ENCODE results near the gene CFAP58.

Gene CFAP58

GRCh38 chr10:104322416-104322782 lies 31.2 kb upstream of the CFAP58 start:
- no peak for DNase-seq (ENCODE audit: low read depth in 2 of 2)

DNA sequence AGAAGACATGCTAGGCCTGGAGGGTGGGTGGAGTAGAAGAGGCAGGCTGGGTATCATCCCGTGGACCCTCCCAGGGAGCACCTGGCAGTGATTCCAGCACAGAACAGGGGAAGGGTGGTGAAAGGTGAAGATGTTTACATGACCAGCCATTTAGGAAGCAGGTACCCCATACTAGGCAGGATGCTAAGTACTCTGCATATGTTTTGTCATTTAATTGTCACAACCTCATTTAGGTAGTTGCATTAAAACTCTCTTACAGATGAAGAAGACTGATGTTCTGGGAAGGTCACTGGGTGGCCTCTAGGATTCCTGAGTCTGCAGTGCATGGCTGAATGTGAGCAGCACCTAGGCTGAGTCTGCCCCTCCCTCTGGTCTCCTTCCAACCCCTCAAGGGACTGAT lies 30.5 kb upstream of the CFAP58 start:
- no peak for DNase-seq (ENCODE audit: low read depth in 2 of 2)

- no peak for DNase-seq (ENCODE audit: low read depth in 2 of 2)
These were observed 29.9 kb upstream of the CFAP58 start for GRCh38 chr10:104323760-104324201.

GRCh38 chr10:104324221-104324686 lies 29.4 kb upstream of the CFAP58 start:
- DNase-seq (ENCODE audit: low read depth in 2 of 2), result no peak

GRCh38 chr10:104324931-104325330 lies 28.7 kb upstream of the CFAP58 start:
- DNase-seq (ENCODE audit: low read depth in 2 of 2), result no peak

DNA sequence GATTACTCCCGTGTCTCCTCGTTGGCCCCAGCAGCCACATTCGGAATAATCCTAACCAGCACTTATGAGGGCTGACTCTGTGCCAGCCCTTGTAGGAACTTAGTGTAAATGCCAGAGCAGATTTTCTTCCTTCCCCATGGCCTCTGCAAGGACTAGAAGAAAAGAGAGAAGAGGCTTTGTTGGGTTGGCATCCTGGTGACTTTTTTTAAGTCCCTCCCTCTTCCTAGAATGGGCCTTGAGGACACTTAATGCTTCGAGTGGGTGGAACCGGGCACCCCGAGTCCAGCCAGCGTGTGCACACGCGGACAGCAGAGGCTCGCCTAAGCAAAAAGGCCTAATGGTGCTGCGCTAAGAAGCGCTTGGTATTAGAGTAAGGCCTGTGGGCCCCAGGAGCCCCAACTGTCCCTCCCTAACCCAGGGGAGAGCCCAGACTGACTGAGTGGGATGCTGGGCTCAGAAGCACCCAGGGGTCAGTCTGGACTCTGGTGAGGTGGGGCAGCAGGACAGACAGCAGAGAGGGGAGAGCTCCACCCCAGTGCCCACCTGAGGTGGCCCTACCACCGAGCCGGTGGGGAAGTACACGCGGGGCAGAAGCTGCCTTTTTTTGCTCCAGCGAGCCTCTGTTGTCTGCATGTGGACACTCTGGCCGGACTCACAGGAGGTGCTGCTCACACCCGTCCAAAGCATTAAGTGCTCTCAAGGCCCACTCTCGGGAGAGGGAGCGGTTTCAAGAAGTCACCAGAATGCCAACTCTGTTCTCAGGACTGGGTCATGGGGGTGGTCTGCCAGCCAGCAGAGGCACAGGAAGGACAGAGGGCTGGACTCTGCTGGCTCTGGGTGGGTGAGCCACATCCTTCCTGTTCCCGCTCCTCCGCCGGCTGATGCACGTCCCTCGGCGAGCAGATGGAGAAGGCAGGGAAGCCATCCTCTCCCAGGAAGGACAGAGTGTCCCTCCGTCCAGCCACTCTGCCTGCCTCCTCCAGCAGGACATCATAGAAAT lies 27.9 kb upstream of the CFAP58 start:
- no peak for DNase-seq (ENCODE audit: low read depth in 2 of 2)

DNA sequence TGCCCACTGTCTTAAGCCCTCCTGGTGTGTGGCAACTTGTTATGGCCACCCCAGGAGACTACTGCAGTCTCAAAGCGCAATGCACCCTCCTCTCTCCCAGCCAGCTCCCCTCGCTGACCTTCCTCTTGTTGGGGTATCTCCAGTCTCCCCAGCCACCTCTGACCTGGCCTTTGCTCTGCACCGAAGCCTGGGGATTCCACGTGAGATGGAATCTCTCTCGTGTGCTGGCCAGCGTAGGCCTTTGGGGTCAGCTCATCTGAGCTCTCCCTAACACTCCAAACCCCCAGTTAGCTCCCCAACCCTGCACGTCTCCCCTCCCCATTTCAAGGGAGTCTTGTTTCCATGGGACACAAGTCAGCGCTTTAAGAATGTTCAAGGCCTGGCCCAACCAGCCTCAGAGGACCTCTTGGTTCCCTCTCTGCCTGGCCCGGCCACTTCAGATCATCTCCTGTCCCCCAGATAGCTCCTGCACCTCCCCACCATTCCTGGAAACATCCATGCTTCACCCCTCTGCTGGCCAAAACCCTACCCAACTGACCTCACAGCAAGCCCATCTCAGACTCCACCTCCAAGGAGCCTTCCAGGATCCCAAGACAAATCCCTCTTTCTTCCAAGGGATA lies 26.5 kb upstream of the CFAP58 start:
- no peak for DNase-seq (ENCODE audit: low read depth in 2 of 2)

DNA sequence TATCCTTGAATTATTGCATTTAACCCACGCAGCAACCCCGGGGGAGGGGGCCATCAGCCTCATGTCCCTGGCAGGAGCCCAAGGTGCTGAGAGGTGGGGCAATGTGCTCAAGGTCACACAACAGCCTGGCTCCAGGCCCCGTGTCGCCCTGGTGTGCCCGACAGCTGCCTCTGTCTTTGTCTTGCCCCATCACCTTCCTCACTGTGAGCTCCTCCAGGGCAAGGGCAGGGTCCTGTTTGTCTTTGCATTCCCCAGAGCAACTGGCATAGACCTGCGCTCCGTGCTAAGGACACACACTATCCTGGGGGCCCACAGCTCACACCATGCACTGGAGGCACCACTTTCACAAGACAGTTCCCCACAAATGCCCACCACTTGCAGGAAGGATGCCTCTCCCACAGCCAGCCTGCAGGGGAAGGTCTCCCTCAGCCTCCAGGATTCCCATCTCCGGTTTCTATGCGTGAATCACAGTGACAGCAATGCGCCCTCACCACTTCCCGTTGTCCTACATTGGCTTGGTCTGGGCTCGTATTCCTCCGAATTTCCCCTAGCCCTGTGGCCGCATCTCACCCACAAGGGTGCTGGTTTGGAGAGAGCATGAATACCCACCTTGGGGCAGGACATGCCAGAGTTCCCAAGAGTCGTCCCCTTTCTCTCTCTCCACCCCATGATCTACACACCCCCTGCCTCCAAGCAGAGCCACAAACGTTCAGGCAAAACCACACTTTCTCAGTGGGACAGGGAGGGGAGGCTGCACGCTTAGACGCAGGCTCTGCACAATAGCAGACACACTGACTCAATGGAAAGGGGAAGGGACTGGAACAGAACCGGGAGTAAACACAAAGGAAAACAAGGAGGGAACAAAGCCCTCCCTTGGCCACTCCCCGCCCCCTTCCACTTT lies 25.6 kb upstream of the CFAP58 start:
- DNase-seq (ENCODE audit: low read depth in 2 of 2), result no peak

- no peak for DNase-seq (ENCODE audit: low read depth in 2 of 2)
These were observed 25.1 kb upstream of the CFAP58 start for GRCh38 chr10:104328646-104328895.

DNA sequence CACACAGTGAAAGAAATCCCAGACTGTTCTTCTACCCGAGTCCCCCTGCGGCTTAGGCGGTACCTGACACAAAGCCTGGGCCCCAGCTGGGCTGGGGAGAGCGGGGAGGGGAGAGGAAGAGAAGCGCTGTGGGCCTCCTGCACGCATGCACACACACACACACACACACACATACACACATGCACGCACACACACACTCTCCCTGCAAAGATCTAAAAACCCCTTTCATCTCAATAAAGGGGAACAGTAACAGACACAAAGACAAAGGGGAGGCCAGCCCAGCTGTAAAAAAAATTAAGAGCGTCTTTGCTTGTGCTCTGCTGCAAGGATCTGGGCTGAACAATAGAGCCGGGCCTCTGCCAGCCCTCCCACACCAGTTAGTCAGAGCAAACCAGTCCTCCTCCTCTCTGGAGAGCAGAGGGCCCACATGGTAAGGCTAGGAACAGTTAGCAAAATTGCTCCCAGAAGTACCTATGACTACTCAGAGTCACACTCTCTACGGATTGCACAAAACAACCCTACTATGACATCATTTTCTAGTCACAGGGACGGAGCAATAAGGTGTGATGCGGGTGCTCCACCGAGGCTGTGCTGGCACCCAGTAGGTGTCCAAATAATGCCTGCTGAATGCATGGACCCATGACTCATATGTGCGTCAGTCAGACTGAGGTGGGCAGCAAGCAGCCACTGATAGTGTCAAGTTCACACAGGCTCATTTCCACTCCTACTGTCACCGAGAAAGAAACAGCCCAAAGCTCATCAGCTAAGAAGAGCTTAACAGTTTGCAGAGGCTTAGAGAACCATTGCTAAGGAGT lies 24.5 kb upstream of the CFAP58 start:
- DNase-seq (ENCODE audit: low read depth in 2 of 2), result peak; percentile 56 to 78

- DNase-seq (ENCODE audit: low read depth in 2 of 2), result no peak
These were observed 23.9 kb upstream of the CFAP58 start for GRCh38 chr10:104329735-104330134.

DNA sequence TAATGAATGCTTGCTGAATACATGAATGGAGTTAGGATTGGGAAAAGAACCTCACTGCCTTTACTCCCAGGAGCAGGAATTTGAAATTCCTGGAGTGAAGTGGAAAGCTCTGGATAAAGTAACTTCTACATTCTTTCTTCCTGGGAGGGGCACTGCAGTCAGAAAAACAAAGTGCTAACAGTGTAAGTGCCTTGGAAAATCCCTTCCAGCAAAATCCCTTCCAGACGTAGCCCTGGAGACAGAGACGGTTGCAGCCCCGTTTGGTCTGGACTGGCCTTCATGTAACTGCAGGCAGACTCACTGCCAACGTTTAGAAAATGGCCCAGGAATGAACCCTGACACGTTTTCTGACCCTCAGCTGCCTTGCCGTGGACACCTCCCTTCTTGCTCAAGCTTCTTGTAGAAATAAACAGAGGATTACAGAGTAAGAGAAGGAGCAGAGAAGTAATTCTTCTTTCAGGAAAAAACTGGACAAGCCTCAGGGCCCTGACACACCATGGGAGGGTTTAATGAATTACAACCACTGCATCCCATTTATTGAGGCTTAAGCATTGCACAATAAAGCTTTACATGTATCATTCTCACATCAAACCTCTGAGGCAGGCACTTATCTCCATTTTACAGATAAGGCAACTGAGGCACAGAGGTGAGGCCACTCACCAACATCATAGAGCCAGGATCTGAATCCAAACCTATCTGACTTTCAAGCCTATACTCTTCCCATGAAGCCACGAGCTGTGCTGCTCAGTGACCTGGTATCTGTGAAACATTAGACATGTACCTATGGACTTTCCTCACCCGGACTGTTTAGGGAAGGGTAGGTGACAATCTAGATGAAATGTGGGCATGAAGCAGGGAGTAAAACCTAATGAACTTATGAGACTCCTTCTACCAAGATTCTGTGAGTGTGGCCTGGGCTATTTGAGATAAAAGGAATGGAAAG lies 23.2 kb upstream of the CFAP58 start:
- DNase-seq (ENCODE audit: low read depth in 2 of 2), result no peak

DNA sequence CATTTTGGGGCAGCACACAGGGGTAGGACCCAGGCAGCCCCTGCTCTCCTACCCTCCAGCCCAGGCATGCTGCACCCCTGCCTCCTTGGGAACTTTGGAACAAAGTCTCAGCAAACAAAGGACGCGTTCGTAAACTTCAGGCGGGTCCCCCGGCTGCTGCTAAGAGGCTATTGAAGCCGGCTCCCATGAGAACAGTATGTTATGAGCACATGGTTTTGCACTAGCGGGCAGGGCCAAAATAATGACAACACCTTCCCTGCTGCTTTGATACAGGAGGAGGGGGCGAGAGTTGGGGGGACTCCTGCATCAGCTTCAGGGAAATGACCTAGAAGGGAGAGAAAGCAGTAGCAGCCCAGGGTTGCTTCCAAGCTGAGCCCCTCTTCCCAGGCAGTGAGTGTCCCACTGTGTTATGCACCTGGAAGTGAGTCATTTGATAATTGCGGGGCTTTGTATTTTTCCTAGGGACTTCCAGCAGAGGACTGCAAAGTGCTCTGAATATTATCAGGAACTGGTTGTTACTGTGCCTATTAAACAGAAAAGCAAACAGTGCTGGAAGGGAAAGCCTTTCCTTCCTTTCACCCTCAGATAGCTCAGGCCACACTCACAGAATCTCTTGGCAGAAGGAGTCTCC lies 22.3 kb upstream of the CFAP58 start:
- DNase-seq (ENCODE audit: low read depth in 2 of 2), result no peak

GRCh38 chr10:104332243-104333031 lies 21.2 kb upstream of the CFAP58 start:
- DNase-seq (ENCODE audit: low read depth in 2 of 2), result no peak

DNA sequence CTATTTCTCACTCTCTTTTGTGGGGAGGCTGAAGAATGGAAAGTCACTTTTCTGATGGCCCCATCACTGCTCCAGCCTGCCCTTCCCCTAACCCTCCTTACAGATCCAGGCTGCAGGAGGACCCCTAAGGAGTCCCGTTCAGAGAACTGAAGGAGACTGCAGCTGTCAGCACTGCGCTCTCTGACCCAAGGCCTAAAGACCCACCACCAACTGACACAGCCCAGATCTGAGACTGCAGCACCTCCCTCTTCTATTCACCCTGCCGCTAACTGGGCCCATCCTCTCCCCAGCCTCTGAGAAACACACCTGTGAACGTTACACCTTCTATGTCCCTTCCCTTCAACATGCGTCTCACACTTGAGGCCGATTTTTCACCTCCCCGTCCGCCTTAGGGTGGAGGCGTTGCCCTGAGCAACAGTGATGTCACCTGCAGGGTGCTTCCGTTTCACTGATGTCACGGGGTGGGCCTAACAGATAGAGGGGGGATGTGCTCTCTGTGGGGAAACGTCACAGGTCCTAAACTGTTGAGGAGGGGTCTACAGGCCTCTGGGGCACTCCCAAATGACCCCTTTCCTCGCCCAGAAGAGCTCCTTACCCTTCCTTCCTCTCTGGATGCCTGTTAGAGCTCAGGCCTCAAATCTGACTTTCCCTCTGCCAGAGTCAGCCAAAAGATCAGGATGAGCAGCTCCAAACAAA lies 20.5 kb upstream of the CFAP58 start:
- no peak for DNase-seq (ENCODE audit: low read depth in 2 of 2)

- no peak for DNase-seq (ENCODE audit: low read depth in 2 of 2)
These were observed 19.8 kb upstream of the CFAP58 start for GRCh38 chr10:104333728-104334373.

DNA sequence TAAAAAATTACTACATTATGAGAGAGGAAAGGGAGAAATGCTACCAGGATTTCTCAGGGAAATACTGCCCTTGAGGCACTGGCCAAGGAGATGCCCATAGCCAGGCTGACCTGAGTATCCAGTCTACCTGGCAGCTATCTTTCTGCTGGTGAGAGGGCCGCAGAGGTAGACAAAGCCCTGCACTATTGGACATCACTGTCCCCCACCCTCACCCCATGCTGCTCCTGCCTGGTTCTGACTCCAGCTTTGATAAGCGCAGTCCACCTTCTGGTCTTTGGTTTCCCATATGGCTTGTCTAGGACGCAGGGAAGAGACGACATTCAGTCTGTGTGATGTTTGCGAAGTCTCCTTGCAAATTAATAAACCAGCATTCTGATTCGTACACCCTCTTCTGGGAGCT lies 19.1 kb upstream of the CFAP58 start:
- no peak for DNase-seq (ENCODE audit: low read depth in 2 of 2)

Data from stimulated activated CD4-positive, alpha-beta T cell treated with anti-CD3 and anti-CD28 coated beads, Interleukin-4, amount 100 ng/mL, for 48 hours (primary cell).